GM21619 (cell line): ENCODE results near the gene BEGAIN.

Experiments
- ATAC-seq: cut with Tn5 transposase; IDR thresholded peaks from one replicate; pipeline ENCODE4 v1.9.1; 2021; ENCODE audit not compliant: unreplicated experiment

Gene BEGAIN

DNA sequence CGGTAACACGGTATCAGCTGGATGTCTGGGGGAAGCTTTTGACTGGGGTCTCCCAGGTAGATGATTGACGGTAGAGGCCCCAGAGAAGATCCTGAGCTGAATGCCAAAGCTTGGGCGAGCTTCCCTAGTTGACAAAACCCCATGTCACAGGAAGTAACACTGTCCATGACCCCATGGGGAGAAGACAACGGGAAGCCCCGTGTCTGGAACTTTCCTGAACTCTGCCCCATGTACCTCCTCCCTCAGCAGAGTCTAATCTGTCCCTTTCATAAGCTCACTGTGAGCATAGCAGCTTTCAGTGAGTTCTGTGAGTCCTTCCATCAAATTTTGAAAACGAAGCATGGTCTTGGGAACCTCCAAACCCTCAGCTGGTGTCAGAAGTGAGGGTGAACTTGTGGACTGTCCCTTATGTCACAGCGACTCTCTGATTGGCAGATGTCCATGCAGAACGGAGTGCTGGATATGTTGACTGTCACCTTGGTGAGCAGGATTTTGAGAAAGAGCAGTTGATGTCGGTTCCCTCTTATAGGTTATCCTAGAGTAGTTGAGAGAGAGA, 29.7 kb upstream of the BEGAIN start:
- ATAC-seq: no peak

GRCh38 chr14:100615736-100616695, 28.8 kb upstream of the BEGAIN start:
- ATAC-seq: no peak

DNA sequence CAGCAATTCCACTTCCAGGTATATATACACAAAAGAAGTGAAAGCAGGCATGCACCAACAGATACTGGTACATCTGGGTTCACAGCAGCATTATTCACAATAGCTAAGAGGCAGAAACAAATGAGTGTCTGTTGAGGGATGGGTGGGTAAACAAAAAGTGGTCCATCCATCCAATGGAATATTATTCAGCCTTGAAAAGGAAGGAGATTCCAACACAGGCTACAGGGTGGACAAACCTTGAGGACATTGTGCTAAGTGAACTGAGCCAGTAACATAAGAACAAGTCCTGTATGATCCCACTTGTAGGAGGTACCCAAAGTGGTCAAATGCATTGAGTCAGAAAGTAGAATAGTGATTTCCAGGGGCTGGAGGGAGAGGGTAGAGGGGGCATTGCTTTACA, 27.6 kb upstream of the BEGAIN start:
- no peak for ATAC-seq

DNA sequence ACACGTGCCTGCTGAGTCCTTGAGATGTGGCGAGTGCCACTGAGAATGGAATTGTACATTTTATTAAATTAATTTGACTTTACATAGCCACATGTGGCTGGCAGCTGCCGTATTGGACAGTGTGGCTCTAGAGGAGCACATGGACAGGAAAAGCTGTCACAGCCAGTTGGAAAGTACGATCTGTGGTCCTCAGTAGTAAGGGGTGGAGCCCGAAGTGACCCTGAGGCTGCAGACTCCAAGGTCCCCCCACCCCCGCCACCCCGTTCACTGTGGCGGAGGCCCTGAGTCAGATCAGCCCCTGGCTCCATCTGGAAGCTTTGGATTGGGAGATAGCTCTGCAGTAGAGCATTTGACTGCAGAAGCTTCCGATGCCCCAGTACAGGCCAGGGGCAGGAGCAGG, 25.8 kb upstream of the BEGAIN start:
- no peak for ATAC-seq

DNA sequence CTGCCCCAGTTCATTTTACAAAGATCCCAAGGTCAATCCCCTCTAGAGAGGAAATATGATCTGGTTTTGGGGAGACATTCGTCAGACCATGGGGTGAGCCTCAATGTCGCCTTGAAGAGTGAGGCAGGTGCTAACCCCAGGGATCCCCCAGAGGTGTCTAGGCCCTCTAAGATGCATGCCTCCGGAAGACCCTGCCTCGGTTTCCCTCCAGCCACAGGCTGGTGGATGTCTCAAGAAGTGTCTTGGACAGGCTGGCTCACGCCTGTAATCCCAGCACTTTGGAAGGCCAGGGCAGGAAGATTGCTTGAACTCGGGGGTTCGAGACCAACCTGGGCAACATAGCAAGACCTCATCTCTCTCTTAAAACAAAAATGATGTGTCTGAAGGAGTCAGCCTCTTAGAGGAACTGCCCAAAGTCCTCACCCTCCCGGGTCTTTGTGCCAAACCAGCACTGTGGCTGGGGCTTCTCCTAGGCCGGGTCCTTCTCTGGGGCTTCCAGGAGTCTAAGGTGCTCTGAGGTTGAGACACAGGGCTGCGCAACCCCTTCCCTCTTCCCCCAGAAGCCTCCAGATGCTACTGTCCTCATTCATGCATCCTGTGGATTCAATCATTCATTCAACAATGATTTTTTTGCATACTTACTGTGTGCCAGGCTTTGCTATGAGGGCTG, 24.7 kb upstream of the BEGAIN start:
- no peak for ATAC-seq

DNA sequence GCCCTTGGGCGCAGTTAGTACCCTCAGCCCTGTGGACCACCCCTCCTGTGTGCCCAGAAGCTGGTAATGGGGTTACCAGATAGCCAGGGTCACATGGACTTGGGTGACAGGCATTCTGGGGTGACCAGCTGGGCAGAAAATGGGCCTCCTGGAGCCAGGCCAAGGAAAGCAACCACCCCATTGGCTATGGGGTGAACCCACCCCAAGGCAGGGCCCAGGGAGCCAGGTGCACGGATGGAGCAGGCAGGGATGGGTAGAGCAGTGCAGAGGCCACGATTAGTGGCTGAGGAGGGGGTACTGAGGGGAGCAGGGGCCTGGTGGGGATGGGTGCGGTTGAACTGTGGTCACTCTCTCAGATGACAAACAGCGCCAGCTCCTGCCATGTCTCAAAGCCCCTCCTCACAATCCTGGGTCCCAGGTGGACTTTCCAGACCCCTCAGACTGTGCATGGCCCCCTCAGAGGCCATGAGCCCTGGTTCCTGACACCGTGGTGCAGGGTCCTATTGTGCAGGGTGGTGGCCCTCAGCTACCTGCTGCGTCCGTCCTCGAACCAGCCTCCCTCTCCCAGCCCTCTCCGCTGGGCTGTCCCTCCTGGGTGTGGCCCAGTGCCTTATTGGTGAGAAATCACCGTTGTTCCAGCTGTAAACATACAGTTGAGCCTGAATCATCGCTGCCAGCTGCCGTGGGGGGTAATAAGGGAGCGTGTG, 23.4 kb upstream of the BEGAIN start:
- ATAC-seq: no peak

DNA sequence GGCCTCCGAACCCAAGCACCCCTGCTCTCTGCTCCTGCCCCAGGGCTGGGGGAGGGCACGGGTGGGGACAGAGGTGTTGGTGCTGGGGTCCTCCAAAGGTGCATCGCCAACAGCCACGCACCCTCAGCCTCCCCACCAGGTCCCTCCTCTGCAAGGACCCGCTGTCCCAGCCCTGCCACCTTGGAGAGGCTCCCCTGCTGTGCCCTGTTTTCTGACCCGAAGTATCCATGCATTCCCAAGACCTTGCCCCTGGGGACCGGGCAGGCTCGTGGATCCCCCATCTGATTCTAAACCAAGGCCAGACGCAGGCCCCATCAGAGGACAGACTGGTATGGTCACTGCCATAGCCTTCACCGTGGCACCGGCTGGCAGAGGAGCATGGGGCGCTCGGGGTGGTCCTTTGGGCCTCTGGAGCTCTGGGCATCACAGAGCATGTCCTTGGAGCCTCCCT, 22.7 kb upstream of the BEGAIN start:
- no peak for ATAC-seq

DNA sequence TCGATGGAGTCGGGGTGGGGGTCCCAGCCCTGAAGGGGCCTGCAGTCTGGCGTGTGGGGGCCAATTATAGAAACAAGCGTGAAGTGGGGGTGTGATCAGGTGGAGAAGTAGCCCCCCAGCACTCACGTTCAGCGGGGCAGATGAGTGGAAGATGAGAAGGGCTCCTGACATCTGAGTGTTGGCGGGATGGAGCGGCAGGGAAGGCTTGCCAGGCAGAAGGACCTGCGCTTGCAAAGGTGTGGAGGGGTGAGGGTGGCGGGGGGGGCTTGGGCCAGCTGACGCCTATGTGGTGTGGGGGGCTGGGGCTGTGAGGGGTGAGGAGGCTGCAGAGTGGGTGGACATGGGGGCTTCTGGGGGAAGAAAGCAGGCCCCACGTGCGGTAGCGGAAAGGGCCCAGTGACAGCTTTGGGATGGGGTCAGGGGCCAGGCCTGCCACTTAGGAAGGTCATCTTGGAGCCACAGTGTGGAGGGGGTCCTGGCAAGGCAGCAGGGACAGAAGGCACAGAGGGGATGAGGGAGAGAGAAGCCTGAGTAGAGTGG, 22.2 kb upstream of the BEGAIN start:
- no peak for ATAC-seq

- ATAC-seq: no peak
These were observed 21.5 kb upstream of the BEGAIN start for GRCh38 chr14:100608586-100609330.

GRCh38 chr14:100608064-100608463, 20.8 kb upstream of the BEGAIN start:
- no peak for ATAC-seq

- no peak for ATAC-seq
These were observed 20.4 kb upstream of the BEGAIN start for GRCh38 chr14:100607611-100607956.

DNA sequence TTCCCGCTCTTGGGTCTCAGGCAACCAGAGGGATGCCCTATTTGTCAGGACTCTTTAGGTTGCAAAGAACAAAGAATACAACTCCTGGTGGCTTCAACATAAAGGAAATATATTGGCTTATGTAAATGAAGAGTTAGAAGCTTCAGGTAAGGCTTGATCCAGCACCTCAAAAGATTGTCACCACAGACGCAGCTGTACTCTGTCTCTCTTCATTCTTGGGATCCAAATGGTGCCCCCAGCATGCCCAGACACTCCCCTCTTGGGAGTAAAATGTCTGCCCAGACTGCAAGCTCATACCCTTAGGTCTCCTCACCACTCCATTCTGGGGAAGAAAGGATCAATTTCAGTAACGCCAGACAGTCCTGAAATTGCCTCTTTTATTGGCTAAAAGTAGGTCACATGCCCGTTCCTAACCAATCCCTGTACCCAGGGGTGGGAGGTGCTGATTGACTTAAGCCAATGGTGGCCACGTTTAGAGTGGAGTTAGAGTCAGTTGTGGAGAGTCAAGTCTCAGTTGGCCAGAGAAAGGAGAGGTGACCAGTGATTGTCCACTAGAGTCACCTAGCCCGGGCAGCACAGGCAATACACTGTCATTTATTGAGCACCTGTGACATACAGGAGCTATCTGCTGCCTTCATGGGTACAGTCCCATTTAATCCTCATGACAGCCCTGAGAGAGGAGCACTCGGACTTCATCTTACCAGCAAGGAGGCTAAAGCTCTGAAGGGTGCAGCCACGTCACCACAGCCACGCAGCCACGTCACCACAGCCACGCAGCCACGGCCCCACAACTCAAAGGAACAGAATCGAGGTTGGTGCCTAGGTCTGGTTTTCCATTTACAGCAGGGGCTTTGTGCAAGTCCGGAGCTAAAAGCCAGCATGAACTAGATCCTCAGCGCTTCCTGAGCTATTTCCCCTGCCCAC, 19.7 kb upstream of the BEGAIN start:
- ATAC-seq: no peak

GRCh38 chr14:100605706-100606686, 18.8 kb upstream of the BEGAIN start:
- ATAC-seq: no peak

GRCh38 chr14:100605230-100605629, 18.0 kb upstream of the BEGAIN start:
- no peak for ATAC-seq

- no peak for ATAC-seq
These were observed 17.5 kb upstream of the BEGAIN start for GRCh38 chr14:100604709-100605108.

- ATAC-seq: no peak
These were observed 16.9 kb upstream of the BEGAIN start for GRCh38 chr14:100604121-100604501.

- no peak for ATAC-seq
These were observed 16.3 kb upstream of the BEGAIN start for GRCh38 chr14:100603341-100604120.
